Astrocyte (in vitro differentiated cells and primary cell): ENCODE results near the gene WDR86. TPM values are rescaled to one million over a fixed set of nuclear protein-coding genes. Genes with fewer than 3 reads are reported as not detected.

Experiments
- DNase-seq: peaks from one replicate; pipeline ENCODE4 v3.0.0-alpha.2; 2010; ENCODE audit warnings: low read depth
- FAIRE-seq: peaks from 2 replicates; lab custom pipeline; 2011; peaks lifted over from hg19 to GRCh38; lab: Jason Lieb, UNC
- H2AFZ ChIP-seq: 2 replicates; pipeline ENCODE4 v1.6.0; 2012; ENCODE audit warnings: low read depth, low read length, inconsistent platforms
- H3K27ac ChIP-seq: 2 replicates; pipeline ENCODE4 v1.5.1; 2011; ENCODE audit warnings: low read depth, low read length, inconsistent platforms
- H3K27me3 ChIP-seq: 2 replicates; pipeline ENCODE4 v1.6.0; 2011; ENCODE audit warnings: low read length, inconsistent platforms; ENCODE audit not compliant: insufficient read depth
- H3K36me3 ChIP-seq: 2 replicates; pipeline ENCODE4 v1.5.1; 2011; ENCODE audit warnings: low read length, inconsistent platforms; ENCODE audit not compliant: insufficient read depth
- H3K4me1 ChIP-seq: 2 replicates; pipeline ENCODE4 v1.5.1; 2011; ENCODE audit warnings: low read length, inconsistent platforms; ENCODE audit not compliant: insufficient read depth
- H3K4me2 ChIP-seq: 2 replicates; pipeline ENCODE4 v1.6.0; 2012; ENCODE audit warnings: low read length, inconsistent platforms
- H3K4me3 ChIP-seq: 2 replicates; pipeline ENCODE4 v1.5.1; 2011; ENCODE audit warnings: low read depth, mild to moderate bottlenecking, low read length, inconsistent platforms; ENCODE audit not compliant: insufficient read depth
- H3K79me2 ChIP-seq: 2 replicates; pipeline ENCODE4 v1.6.0; 2012; ENCODE audit warnings: mild to moderate bottlenecking, low read length, inconsistent platforms; ENCODE audit not compliant: insufficient read depth
- H3K9ac ChIP-seq: 2 replicates; pipeline ENCODE4 v1.6.0; 2012; ENCODE audit warnings: mild to moderate bottlenecking, low read length, inconsistent platforms
- H3K9me3 ChIP-seq: 2 replicates; pipeline ENCODE4 v1.5.1; 2012; ENCODE audit warnings: low read depth, mild to moderate bottlenecking, low read length, inconsistent platforms; ENCODE audit not compliant: insufficient read depth
- H4K20me1 ChIP-seq: 2 replicates; pipeline ENCODE4 v1.6.0; 2012; ENCODE audit warnings: low read length, inconsistent platforms; ENCODE audit not compliant: insufficient read depth
- H3K27ac Mint-ChIP-seq: one replicate; pipeline ENCODE4 v1.8.0; 2021; ENCODE audit warnings: mild to moderate bottlenecking, mixed read lengths; ENCODE audit not compliant: unreplicated experiment
- H3K27me3 Mint-ChIP-seq: one replicate; pipeline ENCODE4 v1.8.0; 2021; ENCODE audit warnings: low read depth, mixed read lengths; ENCODE audit not compliant: unreplicated experiment
- H3K36me3 Mint-ChIP-seq: one replicate; pipeline ENCODE4 v1.8.0; 2021; ENCODE audit warnings: low read depth, mixed read lengths; ENCODE audit not compliant: unreplicated experiment
- H3K4me1 Mint-ChIP-seq: one replicate; pipeline ENCODE4 v1.8.0; 2021; ENCODE audit warnings: low read depth, mixed read lengths; ENCODE audit not compliant: unreplicated experiment
- H3K4me3 Mint-ChIP-seq: one replicate; pipeline ENCODE4 v1.8.0; 2021; ENCODE audit warnings: mild to moderate bottlenecking, moderate library complexity, mixed read lengths; ENCODE audit not compliant: unreplicated experiment
- H3K9me3 Mint-ChIP-seq: one replicate; pipeline ENCODE4 v1.8.0; 2021; ENCODE audit warnings: mild to moderate bottlenecking, mixed read lengths; ENCODE audit not compliant: unreplicated experiment
- CTCF ChIP-seq: IDR thresholded peaks from 2 replicates; pipeline ENCODE4 v1.5.1; 2011; ENCODE audit warnings: low read depth, mild to moderate bottlenecking, inconsistent platforms, low read length, moderate library complexity; ENCODE audit not compliant: insufficient read depth
- EZH2 ChIP-seq: IDR thresholded peaks from 2 replicates; pipeline ENCODE4 v1.6.1; 2012; ENCODE audit warnings: mild to moderate bottlenecking, low read length, inconsistent platforms; ENCODE audit not compliant: insufficient read depth
- microRNA-seq: library from miRNA; unstranded; fragments of <30 nt; microRNA quantifications from one replicate; pipeline ENCODE4 v1.2.0, GENCODE V29; 2020
- total RNA-seq: library from RNA; stranded (reverse); gene quantifications from 2 replicates; pipeline ENCODE4 v1.2.1, GENCODE V29; 2021

Gene WDR86
- total RNA-seq, 1 donor from 2014 or later, result 3.6 TPM

DNA sequence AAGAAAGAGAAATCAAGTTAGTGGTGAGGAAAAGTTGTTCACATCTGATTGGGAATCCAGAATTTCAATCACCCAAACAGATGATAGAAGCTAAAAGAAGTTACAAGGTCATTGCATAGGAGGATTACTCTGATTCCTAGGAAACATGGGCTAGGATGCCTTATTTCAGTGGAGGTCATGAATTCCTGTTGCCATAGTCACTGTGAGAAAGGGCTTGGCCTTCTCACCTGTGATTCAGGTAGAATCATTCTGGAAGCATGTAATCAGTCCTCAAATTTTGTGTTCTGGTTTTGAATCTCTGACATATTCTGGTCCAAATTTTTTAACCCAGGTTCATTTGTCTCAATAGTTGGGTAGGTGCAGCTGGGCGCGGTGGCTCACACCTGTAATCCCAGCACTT is 72.5 kb downstream of the WDR86 start:
- FAIRE-seq (no peak), DNase-seq (no peak)
- Mint-ChIP-seq H3K4me3 (no peak overlapping the region), H3K27ac (no peak overlapping the region), H3K4me1 (peaks cover 9% of the 10 kb centered on the region), H3K36me3 (no peaks in the 10 kb centered on the region), H3K27me3 (no peaks in the 10 kb centered on the region), H3K9me3 (no peaks in the 10 kb centered on the region)
- Histone ChIP-seq H3K27ac (no peak overlapping the region), H3K4me3 (no peak overlapping the region), H3K36me3 (no peaks in the 10 kb centered on the region), H3K4me2 (no peak overlapping the region), H3K9me3 (no peaks in the 10 kb centered on the region), H3K4me1 (peaks cover 3% of the 10 kb centered on the region), H4K20me1 (no peaks in the 10 kb centered on the region), H3K9ac (no peak overlapping the region), H3K27me3 (no peaks in the 10 kb centered on the region), H3K79me2 (peaks cover 3% of the 10 kb centered on the region), H2AFZ (no peak overlapping the region)
- no peak for TF ChIP-seq CTCF
- no peak for TF ChIP-seq EZH2

DNA sequence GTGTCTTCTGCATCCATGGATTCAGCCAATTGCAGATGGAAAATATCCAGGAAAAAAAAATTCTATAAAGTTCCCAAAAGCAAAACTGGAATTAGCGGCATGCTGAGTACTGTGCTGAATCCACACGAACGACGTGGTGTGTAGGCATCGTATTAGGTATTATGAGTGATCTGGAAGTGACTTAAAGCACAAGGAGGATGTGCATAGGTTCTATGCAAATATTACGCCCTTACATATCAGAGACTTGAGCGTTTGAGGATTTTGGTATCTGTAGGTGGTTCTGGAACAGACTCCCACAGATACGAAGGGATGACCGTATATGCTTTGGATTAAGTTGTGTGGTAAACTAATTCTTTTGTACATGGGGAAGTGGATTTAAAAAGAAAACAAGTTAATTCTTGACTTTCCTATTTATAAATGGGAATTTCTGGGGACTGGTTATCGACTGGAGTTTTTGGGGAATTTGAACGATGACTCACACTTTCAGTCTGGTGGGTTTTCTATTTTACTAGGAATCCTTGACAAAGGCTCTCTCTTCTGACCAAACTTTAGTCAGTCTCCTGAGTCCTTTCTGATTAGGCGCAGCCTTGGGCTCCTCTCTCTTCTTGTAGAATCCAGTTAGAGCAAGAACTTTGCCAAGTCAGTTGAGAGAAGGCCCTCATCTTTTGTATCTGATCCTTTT is 73.7 kb downstream of the WDR86 start:
- peaks cover 2% of the 10 kb centered on the region for H3K4me1 ChIP-seq
- Mint-ChIP-seq H3K27ac (no peak overlapping the region), H3K27me3 (no peaks in the 10 kb centered on the region), H3K36me3 (no peaks in the 10 kb centered on the region), H3K4me3 (no peak overlapping the region), H3K9me3 (no peaks in the 10 kb centered on the region), H3K4me1 (peaks cover 9% of the 10 kb centered on the region)
- H3K9me3 ChIP-seq, result no peaks in the 10 kb centered on the region
- TF ChIP-seq EZH2, result no peak
- no peaks in the 10 kb centered on the region for H3K36me3 ChIP-seq
- FAIRE-seq, result no peak
- no peak overlapping the region for H2AFZ ChIP-seq
- no peak overlapping the region for H3K9ac ChIP-seq
- no peak for DNase-seq
- no peaks in the 10 kb centered on the region for H3K79me2 ChIP-seq
- no peak overlapping the region for H3K4me2 ChIP-seq
- no peak overlapping the region for H3K4me3 ChIP-seq
- no peak overlapping the region for H3K27ac ChIP-seq
- H4K20me1 ChIP-seq, result no peaks in the 10 kb centered on the region
- no peaks in the 10 kb centered on the region for H3K27me3 ChIP-seq

DNA sequence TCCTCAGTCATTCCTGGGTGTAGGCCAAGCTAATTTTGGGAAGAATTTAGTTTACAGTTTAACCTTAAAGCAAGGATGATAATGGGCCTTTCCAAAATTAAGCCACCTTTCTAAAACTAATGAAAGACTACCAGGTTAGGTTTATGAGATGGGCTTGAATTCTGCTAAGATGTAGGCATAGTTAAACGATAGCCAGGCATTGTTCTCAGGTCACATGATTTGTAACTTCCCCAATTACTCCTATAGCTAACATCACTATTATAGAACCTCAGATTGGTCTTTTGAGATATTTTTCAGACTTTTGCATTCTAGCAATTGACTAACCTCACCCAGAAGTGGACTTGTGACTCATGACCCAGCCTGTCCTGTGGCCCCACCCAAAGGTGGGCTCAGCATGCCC is 75.2 kb downstream of the WDR86 start:
- Histone ChIP-seq H3K36me3 (no peaks in the 10 kb centered on the region), H4K20me1 (no peaks in the 10 kb centered on the region), H2AFZ (no peak overlapping the region), H3K27me3 (no peaks in the 10 kb centered on the region), H3K27ac (no peak overlapping the region), H3K9ac (no peak overlapping the region), H3K9me3 (no peaks in the 10 kb centered on the region), H3K4me2 (no peak overlapping the region), H3K79me2 (no peaks in the 10 kb centered on the region), H3K4me3 (no peak overlapping the region), H3K4me1 (no peaks in the 10 kb centered on the region)
- DNase-seq (no peak), FAIRE-seq (no peak)
- H3K9me3 Mint-ChIP-seq, result no peaks in the 10 kb centered on the region
- no peak overlapping the region for H3K4me3 Mint-ChIP-seq
- H3K4me1 Mint-ChIP-seq, result peaks cover 9% of the 10 kb centered on the region
- TF ChIP-seq CTCF (no peak), EZH2 (no peak)
- H3K27me3 Mint-ChIP-seq, result no peaks in the 10 kb centered on the region
- H3K36me3 Mint-ChIP-seq, result no peaks in the 10 kb centered on the region
- H3K27ac Mint-ChIP-seq, result no peak overlapping the region

Small RNA genes lying within 50 kb of the gene (microRNA-seq; reads per million reads assigned to microRNA genes)
- gene MIR3907, result 0.82 reads per million

Other genes with a start within 250 kb of the WDR86 start
- not detected in 2 replicates for gene GBX1, start 242.3 kb downstream of the WDR86 start, total RNA-seq
- gene ASB10, start 222.8 kb downstream of the WDR86 start, total RNA-seq, result not detected in 2 replicates
- not detected in 2 replicates for gene H2BK1, start 199.6 kb downstream of the WDR86 start, total RNA-seq
- 53.2 and 54.3 TPM in 2 replicates for gene ABCF2, start 182.8 kb downstream of the WDR86 start, total RNA-seq
- gene CHPF2, start 177.6 kb downstream of the WDR86 start, total RNA-seq, result 84.7 and 101 TPM in 2 replicates
- 47.7 and 50.0 TPM in 2 replicates for gene SMARCD3, start 161.3 kb downstream of the WDR86 start, total RNA-seq
- gene NUB1, start 68.2 kb downstream of the WDR86 start, total RNA-seq, result 38.8 and 41.6 TPM in 2 replicates
- not detected in 2 replicates for gene CRYGN, start 30.1 kb upstream of the WDR86 start, total RNA-seq
- 131 and 143 TPM in 2 replicates for gene RHEB, start 109.9 kb upstream of the WDR86 start, total RNA-seq